GM18519 (cell line): ENCODE data around the gene CPB2.

Source experiments
- ATAC-seq: cut with Tn5 transposase; IDR thresholded peaks from one replicate; pipeline ENCODE4 v1.9.1; 2021; ENCODE audit warnings: mild to moderate bottlenecking, moderate library complexity; ENCODE audit not compliant: unreplicated experiment, low FRiP score

Gene CPB2

GRCh38 chr13:46006688-46007452, 98.0 kb downstream of the CPB2 start:
- no peak for ATAC-seq

DNA sequence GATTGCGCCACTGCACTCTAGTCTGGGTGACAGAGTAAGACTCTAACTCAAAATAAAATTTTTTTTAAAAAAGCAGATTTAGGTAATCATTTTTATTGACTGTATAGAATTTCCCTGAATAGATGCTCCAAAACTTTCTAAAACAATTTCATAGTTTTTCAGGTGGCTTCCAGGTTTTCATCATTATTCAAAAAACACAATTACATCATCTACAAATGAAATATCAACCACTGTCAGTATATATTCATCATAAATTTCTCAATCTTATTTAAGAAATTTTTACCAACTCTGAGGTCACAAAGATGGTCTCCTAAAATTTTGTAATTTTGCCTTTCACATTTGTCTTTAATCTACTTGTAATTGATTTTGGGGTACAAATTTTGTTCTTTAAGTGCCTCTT, 100.3 kb downstream of the CPB2 start:
- ATAC-seq: no peak
